Hepatocyte (in vitro differentiated cells): ENCODE measurements around the gene SLC6A8.

Experiments used
- CTCF ChIP-seq: fragments of 200-600 bp; sonication (generic); IDR thresholded peaks from 2 replicates; pipeline ENCODE4 v1.5.1; 2016; ENCODE audit warnings: antibody characterized with exemption, mild to moderate bottlenecking; ENCODE audit not compliant: poor library complexity
- EZH2 ChIP-seq: fragments of 200-600 bp; sonication (generic); IDR thresholded peaks from 2 replicates; pipeline ENCODE4 v1.6.1; 2016; ENCODE audit warnings: antibody characterized with exemption, mild to moderate bottlenecking, borderline replicate concordance

DNA sequence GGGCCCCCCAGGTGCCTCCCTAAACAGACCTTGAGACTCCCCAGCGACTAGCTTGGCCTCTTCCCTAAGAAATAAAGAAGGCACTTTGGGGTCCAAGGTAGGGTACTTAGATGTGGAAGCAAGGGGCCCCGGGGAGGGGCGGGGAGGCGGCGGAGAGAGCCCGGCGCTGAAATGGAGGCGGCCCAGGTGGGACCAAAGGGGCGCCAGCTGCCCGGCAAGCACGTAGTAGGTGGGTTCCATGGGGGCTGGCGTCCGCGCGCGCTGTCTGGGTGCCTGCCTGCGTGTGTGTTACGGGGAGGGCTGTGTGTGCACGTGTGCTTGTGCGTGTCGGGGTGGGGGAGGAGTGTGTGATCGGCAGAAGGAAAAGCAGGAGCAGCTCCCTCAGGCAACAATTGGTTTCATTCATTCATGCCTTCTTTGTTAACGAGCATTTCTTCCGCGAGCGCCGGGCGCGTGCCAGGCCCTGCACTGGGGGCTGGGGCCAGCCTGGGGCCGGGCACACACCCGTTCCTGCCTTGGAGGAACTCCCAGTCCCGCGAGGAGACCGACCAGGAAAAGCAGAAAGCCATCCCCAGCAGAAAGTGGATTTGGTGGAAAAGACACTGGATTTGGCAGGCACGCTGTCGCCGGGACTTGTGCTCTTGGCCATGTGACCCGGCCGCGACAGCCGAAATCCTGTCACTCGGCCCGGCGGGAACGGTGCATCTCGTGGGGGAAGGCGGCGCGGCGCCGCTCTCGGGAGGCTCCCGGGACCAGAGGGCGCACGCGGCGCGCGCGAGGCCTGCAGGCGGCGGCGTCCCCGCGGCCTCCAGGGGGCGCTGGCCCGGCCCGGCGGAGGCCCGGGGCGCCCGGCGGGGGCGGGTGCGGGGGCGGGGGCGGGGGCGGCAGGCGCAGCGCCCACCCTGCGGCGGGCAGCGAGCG is 44.0 kb upstream of the SLC6A8 start:
- TF ChIP-seq CTCF (peak; percentile 17), EZH2 (no peak)
